UCSD-AML1 (cell line): ENCODE data around the gene MAGEL2.

Experiments
- DNase-seq: peaks from one replicate; lab custom pipeline; 2025; ENCODE audit not compliant: unreplicated experiment; lab: John Stamatoyannopoulos, UW

The MAGEL2 gene

GRCh38 chr15:23647421-23648370 is at the start of gene MAGEL2:
TSS of gene MAGEL2 (minus strand) at chr15:23647867. CDS start at chr15:23647742, 125 bp downstream.
- DNase-seq = no peak

- no peak for DNase-seq
Measured at GRCh38 chr15:23695282-23695681, 47.6 kb upstream of the MAGEL2 start.

GRCh38 chr15:23694592-23694991 is 46.9 kb upstream of the MAGEL2 start:
- no peak for DNase-seq

GRCh38 chr15:23690450-23690852 is 42.8 kb upstream of the MAGEL2 start:
- DNase-seq = no peak

GRCh38 chr15:23690015-23690414 is 42.3 kb upstream of the MAGEL2 start:
- DNase-seq = no peak

GRCh38 chr15:23687143-23687470 is 39.4 kb upstream of the MAGEL2 start, which contains the start of gene NDN:
TSS of gene NDN (minus strand) at chr15:23687305. CDS start at chr15:23687217, 88 bp downstream.
- DNase-seq = no peak

GRCh38 chr15:23686466-23687142 is 38.9 kb upstream of the MAGEL2 start:
- no peak for DNase-seq

GRCh38 chr15:23671481-23671880 is 23.8 kb upstream of the MAGEL2 start:
- DNase-seq = no peak

- no peak for DNase-seq
Measured at GRCh38 chr15:23670970-23671369, 23.3 kb upstream of the MAGEL2 start.

GRCh38 chr15:23663232-23663631 is 15.6 kb upstream of the MAGEL2 start:
- DNase-seq = no peak

GRCh38 chr15:23648920-23649515 is 1.4 kb upstream of the MAGEL2 start:
- peak; percentile 13 for DNase-seq

- no peak for DNase-seq
Measured at GRCh38 chr15:23647001-23647295, 719 bp downstream of the MAGEL2 start.

- no peak for DNase-seq
Measured at GRCh38 chr15:23646165-23647000, 1.3 kb downstream of the MAGEL2 start.

GRCh38 chr15:23645371-23646164 is 2.1 kb downstream of the MAGEL2 start:
- DNase-seq = no peak

GRCh38 chr15:23644829-23645228 is 2.8 kb downstream of the MAGEL2 start:
- DNase-seq = no peak

- peak; percentile 55 for DNase-seq
Measured at GRCh38 chr15:23642413-23643044, 5.1 kb downstream of the MAGEL2 start.

GRCh38 chr15:23634181-23634580 is 13.5 kb downstream of the MAGEL2 start:
- no peak for DNase-seq

- no peak for DNase-seq
Measured at GRCh38 chr15:23629234-23629805, 18.3 kb downstream of the MAGEL2 start.

GRCh38 chr15:23628612-23629233 is 18.9 kb downstream of the MAGEL2 start:
- no peak for DNase-seq
